ENCODE results near the gene DTWD2.

DNA sequence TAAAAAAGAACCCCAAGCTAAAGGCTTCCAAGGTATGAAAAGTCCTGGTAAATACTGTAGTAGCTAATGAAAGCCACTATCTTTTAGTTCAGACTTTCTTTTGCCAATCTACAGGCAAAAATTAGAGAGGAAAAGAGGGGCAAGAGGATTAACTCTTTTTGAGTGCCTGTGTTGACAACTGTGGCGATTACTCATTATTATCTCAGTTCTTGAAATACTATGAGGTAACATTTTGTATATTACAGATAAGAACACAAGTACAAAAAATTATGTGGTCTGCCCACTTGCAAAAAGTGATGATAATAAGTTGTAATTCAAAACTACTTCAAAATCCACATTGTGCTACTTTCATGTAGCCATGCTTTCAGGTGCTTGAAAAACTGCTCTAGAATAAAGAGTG is 144.0 kb downstream of the DTWD2 start:
- TF ChIP-seq, protein P1, sequence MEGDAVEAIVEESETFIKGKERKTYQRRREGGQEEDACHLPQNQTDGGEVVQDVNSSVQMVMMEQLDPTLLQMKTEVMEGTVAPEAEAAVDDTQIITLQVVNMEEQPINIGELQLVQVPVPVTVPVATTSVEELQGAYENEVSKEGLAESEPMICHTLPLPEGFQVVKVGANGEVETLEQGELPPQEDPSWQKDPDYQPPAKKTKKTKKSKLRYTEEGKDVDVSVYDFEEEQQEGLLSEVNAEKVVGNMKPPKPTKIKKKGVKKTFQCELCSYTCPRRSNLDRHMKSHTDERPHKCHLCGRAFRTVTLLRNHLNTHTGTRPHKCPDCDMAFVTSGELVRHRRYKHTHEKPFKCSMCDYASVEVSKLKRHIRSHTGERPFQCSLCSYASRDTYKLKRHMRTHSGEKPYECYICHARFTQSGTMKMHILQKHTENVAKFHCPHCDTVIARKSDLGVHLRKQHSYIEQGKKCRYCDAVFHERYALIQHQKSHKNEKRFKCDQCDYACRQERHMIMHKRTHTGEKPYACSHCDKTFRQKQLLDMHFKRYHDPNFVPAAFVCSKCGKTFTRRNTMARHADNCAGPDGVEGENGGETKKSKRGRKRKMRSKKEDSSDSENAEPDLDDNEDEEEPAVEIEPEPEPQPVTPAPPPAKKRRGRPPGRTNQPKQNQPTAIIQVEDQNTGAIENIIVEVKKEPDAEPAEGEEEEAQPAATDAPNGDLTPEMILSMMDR (IDR thresholded peaks at IDR 0.05; ENCODE audit: poor library complexity), result no peak
- TF ChIP-seq EZH2 (IDR thresholded peaks at IDR 0.05; ENCODE audit: borderline replicate concordance), result no peak

Measured in hepatocyte (in vitro differentiated cells).